Endothelial cell of umbilical vein (primary cell): ENCODE measurements around the gene UVRAG. TPM values are rescaled to one million over a fixed set of nuclear protein-coding genes. Genes with fewer than 3 reads are reported as not detected.

Source experiments
- BruUV-seq: library from RNA; stranded (reverse); fragments of 400-500 nt; replicated peaks from 2 replicates; lab custom pipeline; 2021; lab: Mats Ljungman, UMichigan
- CTCF ChIA-PET: fragments of 300-600, 350-600 bp; sonication (Branson Sonifier 250); formaldehyde crosslinking; loops from one replicate; lab custom pipeline; 2021; ENCODE audit warnings: antibody characterized with exemption, inconsistent platforms; lab: Charles Lee
- POLR2A ChIA-PET: fragments of 300-600, 350-600 bp; sonication (Branson Sonifier 250); formaldehyde crosslinking; loops from one replicate; lab custom pipeline; 2021; ENCODE audit warnings: antibody characterized with exemption, inconsistent platforms; lab: Charles Lee
- DNase-seq: peaks from one replicate; pipeline ENCODE4 v3.0.0-alpha.2; 2011; ENCODE audit warnings: low read depth, low spot score
- FAIRE-seq: peaks from 2 replicates; lab custom pipeline; 2011; peaks lifted over from hg19 to GRCh38; lab: Jason Lieb, UNC
- H2AFZ ChIP-seq: 2 replicates; pipeline ENCODE4 v1.6.0; 2012; ENCODE audit warnings: low read depth, low read length, control low read depth, inconsistent platforms
- H3K27ac ChIP-seq: 2 replicates; pipeline ENCODE4 v1.5.1; 2011; ENCODE audit warnings: low read depth, mild to moderate bottlenecking, control low read depth, low read length, moderate library complexity; ENCODE audit not compliant: insufficient read depth
- H3K27me3 ChIP-seq, 2 experiments: 2 replicates each; pipeline versions ENCODE4 v1.6.0 to v1.6.1; 2011; ENCODE audit warnings: low read length in 2 of 2, mixed read lengths in 1 of 2; ENCODE audit not compliant: control insufficient read depth in 2 of 2, insufficient read depth in 2 of 2
- H3K36me3 ChIP-seq, 2 experiments: 2 replicates in 1 of 2; 3 replicates in 1 of 2; pipeline ENCODE4 v1.5.1; 2011; ENCODE audit warnings: low read length in 2 of 2, mild to moderate bottlenecking in 1 of 2, moderate library complexity in 1 of 2; ENCODE audit not compliant: control insufficient read depth in 2 of 2, insufficient read depth in 2 of 2; ENCODE audit errors: extremely low read depth in 1 of 2
- H3K4me1 ChIP-seq: 3 replicates; pipeline ENCODE4 v1.5.1; 2011; ENCODE audit warnings: mild to moderate bottlenecking, low read length; ENCODE audit not compliant: control insufficient read depth, insufficient read depth; ENCODE audit errors: extremely low read depth
- H3K4me2 ChIP-seq: 2 replicates; pipeline ENCODE4 v1.6.1; 2011; ENCODE audit warnings: low read length, control low read depth, mixed read lengths; ENCODE audit not compliant: insufficient read depth
- H3K4me3 ChIP-seq, 3 experiments: fragments of 200-600 bp in 1 of 3; sonication (generic), shearing (Covaris generic) in 1 of 3; replicated peaks in 1 of 3; 2 replicates each; pipeline ENCODE4 v1.5.1; 2011 to 2016; ENCODE audit warnings: control low read depth in 3 of 3, low read length in 3 of 3, mild to moderate bottlenecking in 2 of 3, inconsistent platforms in 1 of 3, low read depth in 1 of 3, moderate library complexity in 1 of 3; ENCODE audit not compliant: insufficient read depth in 1 of 3
- H3K79me2 ChIP-seq: 2 replicates; pipeline ENCODE4 v1.6.0; 2012; ENCODE audit warnings: low read length, inconsistent platforms; ENCODE audit not compliant: control insufficient read depth, insufficient read depth
- H3K9ac ChIP-seq: replicated peaks from 2 replicates; pipeline ENCODE3; 2011; ENCODE audit warnings: low read length, control low read depth; ENCODE audit not compliant: insufficient read depth; ENCODE audit errors: extremely low read depth
- H3K9me1 ChIP-seq: replicated peaks from 3 replicates; pipeline ENCODE4 v1.6.0; 2011; ENCODE audit warnings: mild to moderate bottlenecking, low read length; ENCODE audit not compliant: control insufficient read depth, insufficient read depth; ENCODE audit errors: extremely low read depth
- H3K9me3 ChIP-seq: replicated peaks from 2 replicates; pipeline ENCODE4 v1.5.1; 2012; ENCODE audit warnings: low read length, inconsistent platforms; ENCODE audit not compliant: control insufficient read depth, insufficient read depth
- H4K20me1 ChIP-seq: replicated peaks from 2 replicates; pipeline ENCODE3; 2011; ENCODE audit warnings: mild to moderate bottlenecking, low read length; ENCODE audit not compliant: control insufficient read depth, insufficient read depth; ENCODE audit errors: extremely low read depth
- EZH2 ChIP-seq: IDR thresholded peaks from 2 replicates; pipeline ENCODE4 v1.6.1; 2012; ENCODE audit warnings: borderline replicate concordance, low read depth, mild to moderate bottlenecking, moderate library complexity, low read length, inconsistent platforms; ENCODE audit not compliant: severe bottlenecking
- FOS ChIP-seq: IDR thresholded peaks from 2 replicates; pipeline ENCODE4 v1.6.1; 2011; ENCODE audit warnings: mild to moderate bottlenecking, low read length, moderate library complexity, borderline replicate concordance; ENCODE audit not compliant: insufficient read depth
- GATA2 ChIP-seq: IDR thresholded peaks from 2 replicates; pipeline ENCODE4 v1.7.0; 2011; ENCODE audit warnings: low read depth, mild to moderate bottlenecking, moderate library complexity, mixed read lengths, low read length; ENCODE audit not compliant: insufficient read length, insufficient read depth
- JUN ChIP-seq: IDR thresholded peaks from 2 replicates; pipeline ENCODE4 v1.6.1; 2011; ENCODE audit warnings: borderline replicate concordance, low read depth; ENCODE audit not compliant: insufficient read length, insufficient read depth
- MYC ChIP-seq: IDR thresholded peaks from one replicate; pipeline ENCODE4 v1.6.1; 2011; ENCODE audit warnings: mild to moderate bottlenecking, low read depth, low read length
- POLR2A ChIP-seq: IDR thresholded peaks from 2 replicates; pipeline ENCODE4 v1.6.1; 2012; ENCODE audit warnings: low read depth, mild to moderate bottlenecking, control low read depth, low read length
- POLR2AphosphoS5 ChIP-seq: IDR thresholded peaks from 2 replicates; pipeline ENCODE4 v1.6.1; 2012; ENCODE audit warnings: low read depth, mild to moderate bottlenecking, control low read depth, low read length, moderate library complexity; ENCODE audit not compliant: insufficient read depth
- dilution Hi-C: fragments of 300-500 bp; cut with MboI; formaldehyde crosslinking; loops from one replicate; pipeline ENCODE4 v1.15.0; 2019; ENCODE audit warnings: low sequenced_read_pairs; ENCODE audit not compliant: extremely low pct_ligation_motif_present
- intact Hi-C: fragments of 100-400 bp; cut with micrococcal nuclease; formaldehyde crosslinking; loops from one replicate; pipeline ENCODE4 v1.10.0; 2022
- polyA plus RNA-seq, 4 experiments: library from polyadenylated mRNA; depleted of rRNA in 3 of 4; stranded (reverse) in 3 of 4; unstranded in 1 of 4; fragments of >200 nt; gene quantifications; 2 replicates each; pipeline versions ENCODE4 v1.2.1 to v1.2.3, GENCODE V29; 2011 to 2012; ENCODE audit warnings: missing spikeins in 1 of 4
- total RNA-seq: library from RNA; stranded (reverse); gene quantifications from 2 replicates; pipeline ENCODE4 v1.2.3, GENCODE V29; 2021
- TF ChIP-seq, protein P1 (sequence below), 2 donors: IDR thresholded peaks; 1 replicate in 1 of 2; 2 replicates in 1 of 2; pipeline ENCODE4 v1.5.1; 2011; ENCODE audit warnings: low read length in 2 of 2, mild to moderate bottlenecking in 2 of 2, moderate library complexity in 2 of 2, control low read depth in 1 of 2, inconsistent platforms in 1 of 2, low read depth in 1 of 2; ENCODE audit not compliant: insufficient read depth in 1 of 2; ENCODE audit errors: extremely low read depth in 1 of 2
- TF ChIP-seq, protein P2 (sequence below): IDR thresholded peaks from 2 replicates; pipeline ENCODE4 v1.6.1; 2011; ENCODE audit not compliant: insufficient read depth, insufficient read length

UVRAG gene
- total and polyA plus RNA-seq, 2 donors (not counting 3 experiments of a cell fraction or from before 2014, with no cell fraction given) = 21.2 to 65.6 TPM

DNA sequence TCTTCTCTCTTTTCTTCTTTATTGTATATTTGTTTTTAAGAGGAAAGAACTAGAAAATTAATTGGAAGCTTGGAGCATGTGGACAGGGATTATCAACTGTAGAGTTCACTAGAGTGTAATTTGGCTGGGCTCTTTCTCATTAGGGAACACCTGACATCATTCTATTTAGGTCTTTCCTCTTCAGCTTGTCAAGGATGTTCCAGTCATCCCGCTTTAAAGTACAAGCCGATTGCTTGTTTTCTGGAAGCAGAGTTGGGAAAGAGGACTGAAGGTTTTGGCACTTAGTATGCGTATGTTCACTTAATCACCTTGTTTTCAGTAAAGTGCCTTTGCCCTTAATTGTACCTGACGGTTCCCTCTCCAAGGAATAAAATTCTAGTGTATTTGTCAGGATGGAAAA, 279.7 kb downstream of the UVRAG start:
- intact Hi-C loops = no loop called here
- H3K27ac ChIP-seq = no peak overlapping the region
- no peaks in the 10 kb centered on the region for H3K9me3 ChIP-seq
- TF ChIP-seq, protein P1, sequence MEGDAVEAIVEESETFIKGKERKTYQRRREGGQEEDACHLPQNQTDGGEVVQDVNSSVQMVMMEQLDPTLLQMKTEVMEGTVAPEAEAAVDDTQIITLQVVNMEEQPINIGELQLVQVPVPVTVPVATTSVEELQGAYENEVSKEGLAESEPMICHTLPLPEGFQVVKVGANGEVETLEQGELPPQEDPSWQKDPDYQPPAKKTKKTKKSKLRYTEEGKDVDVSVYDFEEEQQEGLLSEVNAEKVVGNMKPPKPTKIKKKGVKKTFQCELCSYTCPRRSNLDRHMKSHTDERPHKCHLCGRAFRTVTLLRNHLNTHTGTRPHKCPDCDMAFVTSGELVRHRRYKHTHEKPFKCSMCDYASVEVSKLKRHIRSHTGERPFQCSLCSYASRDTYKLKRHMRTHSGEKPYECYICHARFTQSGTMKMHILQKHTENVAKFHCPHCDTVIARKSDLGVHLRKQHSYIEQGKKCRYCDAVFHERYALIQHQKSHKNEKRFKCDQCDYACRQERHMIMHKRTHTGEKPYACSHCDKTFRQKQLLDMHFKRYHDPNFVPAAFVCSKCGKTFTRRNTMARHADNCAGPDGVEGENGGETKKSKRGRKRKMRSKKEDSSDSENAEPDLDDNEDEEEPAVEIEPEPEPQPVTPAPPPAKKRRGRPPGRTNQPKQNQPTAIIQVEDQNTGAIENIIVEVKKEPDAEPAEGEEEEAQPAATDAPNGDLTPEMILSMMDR (IDR thresholded peaks at IDR 0.05; ENCODE audit: extremely low read depth in 1 of 2, insufficient read depth in 1 of 2, low read depth in 1 of 2, low read length in 2 of 2) = no peak
- no peak for TF ChIP-seq FOS
- no peak for TF ChIP-seq POLR2A
- TF ChIP-seq, protein P2, sequence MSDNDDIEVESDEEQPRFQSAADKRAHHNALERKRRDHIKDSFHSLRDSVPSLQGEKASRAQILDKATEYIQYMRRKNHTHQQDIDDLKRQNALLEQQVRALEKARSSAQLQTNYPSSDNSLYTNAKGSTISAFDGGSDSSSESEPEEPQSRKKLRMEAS = no peak
- TF ChIP-seq POLR2AphosphoS5 = no peak
- TF ChIP-seq MYC = no peak
- no peak for TF ChIP-seq GATA2
- TF ChIP-seq JUN = no peak
- no peak for TF ChIP-seq EZH2
- H3K4me2 ChIP-seq = no peak overlapping the region
- no peak overlapping the region for H3K9ac ChIP-seq
- DNase-seq (no peak), FAIRE-seq (no peak)
- CTCF ChIA-PET = interaction anchor here (1.3 kb wide), 1 partner anchor 17 kb away, joined by 4 read pairs; no protein-coding TSS in a partner anchor
- no peaks in the 10 kb centered on the region for H3K4me1 ChIP-seq
- dilution Hi-C loops = no loop called here
- no TSS peak for BruUV-seq
- no peaks in the 10 kb centered on the region for H3K9me1 ChIP-seq
- POLR2A ChIA-PET = no interaction called here
- H3K4me3 ChIP-seq = no peak overlapping the region
- H3K36me3 ChIP-seq = peaks cover 0 to 3% of the 10 kb centered on the region in 2 experiments
- no peak overlapping the region for H2AFZ ChIP-seq
- H3K79me2 ChIP-seq = peaks cover 3% of the 10 kb centered on the region
- H3K27me3 ChIP-seq = no peaks in the 10 kb centered on the region
- no peaks in the 10 kb centered on the region for H4K20me1 ChIP-seq
